ENCODE measurements around the gene ZNF146. TPM values are rescaled to one million over a fixed set of nuclear protein-coding genes. Genes with fewer than 3 reads are reported as not detected.

ZNF146 gene
- total RNA-seq, 2 experiments from 2014 or later: 13.6 to 13.7 TPM

DNA sequence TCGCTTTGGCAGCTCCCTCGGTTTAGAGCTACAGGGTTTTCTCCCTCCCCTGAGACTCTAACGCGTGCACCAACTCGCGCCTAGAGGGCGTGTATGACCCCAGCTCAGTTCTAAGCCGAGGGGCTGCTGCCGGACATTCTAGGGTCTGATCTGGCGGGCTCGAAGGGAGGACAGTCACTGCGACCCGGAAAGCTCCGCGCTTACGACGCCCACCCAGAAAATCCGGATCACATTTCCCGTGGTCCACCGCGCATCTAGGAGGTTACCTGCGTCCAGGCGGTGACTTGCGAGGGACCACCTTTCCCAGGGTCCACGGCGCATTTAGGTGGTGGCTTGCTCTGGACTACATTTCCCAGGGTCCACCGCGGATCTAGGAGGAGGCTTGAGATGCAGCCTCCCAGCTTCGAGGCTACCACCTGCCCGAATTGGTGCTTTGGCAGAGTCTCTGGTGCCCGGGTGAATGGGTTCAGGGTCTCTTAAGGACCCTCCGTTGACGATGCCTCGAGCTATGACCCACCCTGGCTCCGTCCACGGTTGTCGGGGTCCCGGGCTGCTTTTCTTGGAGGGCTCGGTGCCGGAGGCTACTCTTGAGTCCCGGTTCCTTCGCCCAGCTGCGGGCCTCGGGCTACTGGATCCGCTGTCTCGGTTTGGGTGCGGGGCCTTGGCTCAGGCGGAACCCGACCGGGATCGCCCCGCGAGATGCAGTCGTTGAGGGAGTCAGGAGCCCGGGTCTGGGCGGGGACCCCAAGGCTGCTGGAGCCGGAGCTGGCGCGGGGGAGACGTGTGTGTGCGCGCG lies 30.5 kb downstream of the ZNF146 start:
- no peak overlapping the region for H3K27ac ChIP-seq (ENCODE audit: low read depth in 1 of 2, low read length in 2 of 2)
- no peak for TF ChIP-seq CTCF (IDR thresholded peaks at IDR 0.05)
- ATAC-seq (ENCODE audit: poor library complexity): no peak
- Mint-ChIP-seq H3K27ac (no peak overlapping the region), H3K27me3 (peaks cover 4% of the 10 kb centered on the region), H3K4me3 (no peak overlapping the region), H3K36me3 (ENCODE audit: low read depth) (peaks cover 34% of the 10 kb centered on the region), H3K9me3 (peaks cover 15% of the 10 kb centered on the region), H3K4me1 (ENCODE audit: low read depth) (no peaks in the 10 kb centered on the region)
- intact Hi-C loops (cut with DNase I, micrococcal nuclease): no loop called here
- POLR2A ChIA-PET: no interaction called here
- no peak for DNase-seq
- no peak overlapping the region for H3K4me3 ChIP-seq (ENCODE audit: low read length)
- H3K27me3 ChIP-seq (ENCODE audit: control insufficient read depth in 1 of 2, insufficient read depth in 2 of 2, low read length in 2 of 2): peaks cover 0 to 4% of the 10 kb centered on the region in 2 experiments
- no peaks in the 10 kb centered on the region for H3K36me3 ChIP-seq (ENCODE audit: insufficient read depth, low read length)
- H3K4me1 ChIP-seq (ENCODE audit: insufficient read depth, low read length): no peaks in the 10 kb centered on the region
- H3K9me3 ChIP-seq (ENCODE audit: control insufficient read depth in 1 of 2, insufficient read depth in 1 of 2, low read length in 2 of 2): peaks cover 67 to 72% of the 10 kb centered on the region in 2 experiments
- CTCF ChIA-PET: no interaction called here

DNA sequence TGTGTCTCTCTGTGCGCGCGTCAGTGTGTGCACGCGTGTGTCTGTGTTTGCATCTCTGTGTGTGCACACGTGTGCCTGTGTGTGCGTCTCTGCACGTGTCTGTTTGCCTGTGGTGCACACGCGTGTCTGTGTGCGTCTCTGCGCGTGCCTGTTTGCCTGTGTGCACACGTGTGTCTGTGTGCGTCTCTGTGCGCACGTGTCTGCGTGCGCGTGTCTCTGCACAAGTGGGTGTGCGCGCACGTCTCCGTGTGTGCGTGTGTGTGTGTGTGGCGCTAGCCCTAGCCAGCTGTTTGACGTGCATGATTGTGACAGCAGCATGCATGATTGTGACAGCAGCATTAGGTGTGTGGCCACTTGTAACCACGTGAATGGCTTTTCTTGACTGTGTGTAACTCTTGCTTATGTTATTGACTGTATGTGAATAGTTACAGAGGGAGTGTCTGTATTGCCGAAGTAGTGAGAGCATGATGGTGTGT lies 31.1 kb downstream of the ZNF146 start:
- no peak overlapping the region for H3K27ac Mint-ChIP-seq
- DNase-seq (no peak), ATAC-seq (ENCODE audit: poor library complexity) (no peak)
- no peak overlapping the region for H3K4me3 Mint-ChIP-seq
- intact Hi-C loops (cut with DNase I, micrococcal nuclease): no loop called here
- no peak overlapping the region for H3K4me3 ChIP-seq (ENCODE audit: low read length)
- H3K4me1 Mint-ChIP-seq (ENCODE audit: low read depth): no peaks in the 10 kb centered on the region
- no peaks in the 10 kb centered on the region for H3K36me3 ChIP-seq (ENCODE audit: insufficient read depth, low read length)
- H3K27me3 ChIP-seq (ENCODE audit: control insufficient read depth in 1 of 2, insufficient read depth in 2 of 2, low read length in 2 of 2): peaks cover 0 to 4% of the 10 kb centered on the region in 2 experiments
- H3K9me3 Mint-ChIP-seq: peaks cover 15% of the 10 kb centered on the region
- H3K27ac ChIP-seq (ENCODE audit: low read depth in 1 of 2, low read length in 2 of 2): no peak overlapping the region
- H3K27me3 Mint-ChIP-seq: peaks cover 4% of the 10 kb centered on the region
- CTCF ChIA-PET: no interaction called here
- peaks cover 34% of the 10 kb centered on the region for H3K36me3 Mint-ChIP-seq (ENCODE audit: low read depth)
- H3K4me1 ChIP-seq (ENCODE audit: insufficient read depth, low read length): no peaks in the 10 kb centered on the region
- POLR2A ChIA-PET: no interaction called here
- H3K9me3 ChIP-seq (ENCODE audit: control insufficient read depth in 1 of 2, insufficient read depth in 1 of 2, low read length in 2 of 2): peaks cover 61 to 69% of the 10 kb centered on the region in 2 experiments
- no peak for TF ChIP-seq CTCF (IDR thresholded peaks at IDR 0.05)

GRCh38 chr19:36252047-36252446 lies 37.1 kb downstream of the ZNF146 start:
- CTCF ChIA-PET: no interaction called here
- H3K27ac ChIP-seq (ENCODE audit: low read depth in 1 of 2, low read length in 2 of 2): no peak overlapping the region
- H3K9me3 Mint-ChIP-seq: peaks cover 23% of the 10 kb centered on the region

More at GRCh38 chr19:36252047-36252446, 37.1 kb downstream of the ZNF146 start:
- ATAC-seq (ENCODE audit: poor library complexity): no peak
- Histone ChIP-seq H3K36me3 (ENCODE audit: insufficient read depth, low read length) (no peaks in the 10 kb centered on the region), H3K4me3 (ENCODE audit: low read length) (no peak overlapping the region), H3K27me3 (ENCODE audit: control insufficient read depth in 1 of 2, insufficient read depth in 2 of 2, low read length in 2 of 2) (peaks cover 0 to 2% of the 10 kb centered on the region in 2 experiments), H3K9me3 (ENCODE audit: control insufficient read depth in 1 of 2, insufficient read depth in 1 of 2, low read length in 2 of 2) (peaks cover 44 to 50% of the 10 kb centered on the region in 2 experiments), H3K4me1 (ENCODE audit: insufficient read depth, low read length) (no peaks in the 10 kb centered on the region)
- peaks cover 4% of the 10 kb centered on the region for H3K27me3 Mint-ChIP-seq
- no peak for DNase-seq
- TF ChIP-seq CTCF (IDR thresholded peaks at IDR 0.05): no peak
- intact Hi-C loops (cut with DNase I, micrococcal nuclease): no loop called here
- no peak overlapping the region for H3K4me3 Mint-ChIP-seq
- POLR2A ChIA-PET: no interaction called here
- no peaks in the 10 kb centered on the region for H3K4me1 Mint-ChIP-seq (ENCODE audit: low read depth)
- no peak overlapping the region for H3K27ac Mint-ChIP-seq
- H3K36me3 Mint-ChIP-seq (ENCODE audit: low read depth): peaks cover 29% of the 10 kb centered on the region
